Heart left ventricle (tissue), 16 donors: ENCODE results near the gene TP53AIP1. TPM values are rescaled to one million over a fixed set of nuclear protein-coding genes. Genes with fewer than 3 reads are reported as not detected.
A peak's percentile ranks its signal among the peaks of the same experiment; 100 is the strongest.

Experiments
- ATAC-seq, 4 donors: fragments of 200-7000 bp; cut with Tn5 transposase; one replicate each; pipeline ENCODE4 v1.9.1; 2020 to 2022; ENCODE audit warnings: moderate library complexity in 4 of 4, mild to moderate bottlenecking in 3 of 4, moderate number of reproducible peaks in 1 of 4
- DNase-seq, 5 donors: peaks; one replicate each; pipeline ENCODE4 v3.0.0-alpha.2; 2020
- H3K27ac ChIP-seq, 12 donors: fragments of 200-600 bp; sonication (generic) in 4 of 12; one replicate each; pipeline versions ENCODE4 v1.5.0 to v1.8.0; 2016 to 2022; ENCODE audit warnings: mild to moderate bottlenecking in 2 of 12
- H3K27me3 ChIP-seq, 9 donors: fragments of 200-600 bp; sonication (generic) in 2 of 9; one replicate each; pipeline versions ENCODE4 v1.5.1 to v1.8.0; 2016 to 2022; ENCODE audit warnings: mild to moderate bottlenecking in 3 of 9
- H3K36me3 ChIP-seq, 9 donors: fragments of 200-600 bp; sonication (generic) in 2 of 9; one replicate each; pipeline versions ENCODE4 v1.5.0 to v1.8.0; 2018 to 2022; ENCODE audit warnings: mild to moderate bottlenecking in 2 of 9
- H3K4me1 ChIP-seq, 12 donors: fragments of 200-600 bp; sonication (generic) in 4 of 12; one replicate each; pipeline versions ENCODE4 v1.5.0 to v1.8.0; 2016 to 2022; ENCODE audit warnings: mild to moderate bottlenecking in 3 of 12
- H3K4me3 ChIP-seq, 12 donors: fragments of 200-600 bp; sonication (generic) in 4 of 12; one replicate each; pipeline versions ENCODE4 v1.5.0 to v1.8.0; 2017 to 2022; ENCODE audit warnings: mild to moderate bottlenecking in 9 of 12, moderate library complexity in 4 of 12
- H3K9me3 ChIP-seq, 12 donors: fragments of 200-600 bp; sonication (generic) in 4 of 12; one replicate each; pipeline versions ENCODE4 v1.5.0 to v1.8.0; 2016 to 2022; ENCODE audit warnings: mild to moderate bottlenecking in 1 of 12
- CTCF ChIP-seq, 12 donors: fragments of 200-600 bp; sonication (generic) in 4 of 12; IDR thresholded peaks; one replicate each; pipeline versions ENCODE4 v1.5.0 to v1.8.0; 2018 to 2022; ENCODE audit warnings: antibody characterized with exemption in 12 of 12, mild to moderate bottlenecking in 5 of 12
- POLR2A ChIP-seq, 2 donors: fragments of 450-650 bp; IDR thresholded peaks; one replicate each; pipeline ENCODE4 v1.6.1; 2017; ENCODE audit warnings: antibody characterized with exemption in 2 of 2, mild to moderate bottlenecking in 2 of 2, moderate library complexity in 2 of 2
- WGBS, 4 donors: extraction: QIAGEN DNeasy Blood & Tissue Kit in 2 of 4; methylation state at CpG; one replicate each; pipeline versions ENCODE4 v1.1.5 to v1.1.7; 2013 to 2018; 5-methylcytosine and 5-hydroxymethylcytosine counted together
- intact Hi-C, 10 donors: fragments of 100-400 bp; cut with DNase I; formaldehyde crosslinking; loops; one replicate each; pipeline versions ENCODE4 v1.11.1 to v1.14.2; 2022
- polyA plus RNA-seq, 2 donors: library from polyadenylated mRNA; stranded (reverse); fragments of 200-250 nt; gene quantifications; one replicate each; pipeline ENCODE4 v1.2.3, GENCODE V29; 2013
- total RNA-seq, 9 donors: library from RNA; depleted of rRNA in 2 of 9; stranded (reverse); fragments of >200 nt in 2 of 9; fragmentation: NEBNext Ultra II Directional in 3 of 9; extraction: Animal tissue kit (Norgen Biotek cat#: 25700) in 3 of 9; gene quantifications; one replicate each; pipeline versions ENCODE4 v1.1.0 to v1.2.4, GENCODE V29; 2016 to 2023
- donor health status: ischemic (EF 13 %, LVEDD 7.1; RV severe dilation, severe dysfunction).
- donor health status: healthy with polysubstance abuse.
- donor health status: DM: no; HTN: yes; CAD: no.
- donor health status: DM: no; HTN: no; CAD: no.
- donor health status: ischemic (EF 25% LVEDD 6.9; RV normal size, moderate dysfunction).
- donor health status: ischemic (EF 25% LVEDD 5.7; RV mildly dilated, moderate dysfunction).
- donor health status: healthy.
- donor health status: DM: yes; HTN: yes; CAD: no.
- donor health status: ischemic (EF 35%, LVEDD 5.7; RV mildly dilated, moderate dysfunction).
- donor health status: nonischemic (EF 11% LVEDD 7.7; RV severe dilation, severe dysfunction).
- donor health status: DM: yes; HTN: yes; CAD: no.
- donor health status: PGD.
- donor health status: ischemic (EF 29% LVEDD 5.4; RV normal size, mild dysfunction).
- donor health status: nonischemic (EF 23%, LVEDD 6.1; RV moderate dilation, normal function).

TP53AIP1 gene
- total and polyA plus RNA-seq, 11 donors, result 0.01 TPM; not detected in 10

GRCh38 chr11:128961645-128962044 is 19.0 kb upstream of the TP53AIP1 start:
- Histone ChIP-seq H3K4me1 (peaks cover 0 to 13% (median 0%) of the 10 kb centered on the region in 12 donors), H3K36me3 (no peaks in the 10 kb centered on the region), H3K27ac (no peak overlapping the region), H3K9me3 (no peaks in the 10 kb centered on the region), H3K4me3 (no peak overlapping the region), H3K27me3 (peaks cover 0 to 8% (median 0%) of the 10 kb centered on the region in 9 donors)
- DNase-seq (no peak), ATAC-seq (no peak)
- TF ChIP-seq CTCF (IDR thresholded peaks at IDR 0.05), result no peak
- no peak for TF ChIP-seq POLR2A (IDR thresholded peaks at IDR 0.05)
- intact Hi-C loops, result loop anchor here in 1 of 10 donors (2.0 kb wide), 1 partner anchor 83 kb away; no protein-coding TSS in a partner anchor
- WGBS, 4 donors, result 92 to 98% (median 97%) methylated on average over 2 of the region's 2 CpGs

- no peak for DNase-seq
- no peak overlapping the region for H3K4me3 ChIP-seq
- intact Hi-C loops, result loop anchor here in 9 of 10 donors (1.0 to 10.0 kb wide), 12 partner anchors 40 to 925 kb away; no protein-coding TSS in a partner anchor
- peaks cover 0 to 9% (median 0%) of the 10 kb centered on the region in 9 donors for H3K27me3 ChIP-seq
- TF ChIP-seq POLR2A (IDR thresholded peaks at IDR 0.05) (no peak), CTCF (IDR thresholded peaks at IDR 0.05) (no peak)
- WGBS, 4 donors, result 83 to 91% (median 91%) methylated on average over 8 of the region's 8 CpGs
- no peaks in the 10 kb centered on the region for H3K4me1 ChIP-seq
- no peaks in the 10 kb centered on the region for H3K9me3 ChIP-seq
- H3K36me3 ChIP-seq, result no peaks in the 10 kb centered on the region
- no peak for ATAC-seq
- H3K27ac ChIP-seq, result no peak overlapping the region
Measured at GRCh38 chr11:128957202-128957482, 14.5 kb upstream of the TP53AIP1 start.

GRCh38 chr11:128956401-128957201 is 13.9 kb upstream of the TP53AIP1 start:
- H3K27ac ChIP-seq, result no peak overlapping the region
- DNase-seq (peak in 1 of 5 donors; percentile 38), ATAC-seq (peak; percentile 81 to 88 (median 82))
- H3K36me3 ChIP-seq, result no peaks in the 10 kb centered on the region
- H3K4me3 ChIP-seq, result no peak overlapping the region
- peaks cover 0 to 9% (median 0%) of the 10 kb centered on the region in 9 donors for H3K27me3 ChIP-seq
- WGBS, 4 donors, result 51 to 54% (median 53%) methylated on average over 8 of the region's 8 CpGs
- H3K4me1 ChIP-seq, result no peaks in the 10 kb centered on the region
- H3K9me3 ChIP-seq, result no peaks in the 10 kb centered on the region
- intact Hi-C loops, result loop anchor here in 9 of 10 donors (1.0 to 10.0 kb wide), 13 partner anchors 39 to 924 kb away; no protein-coding TSS in a partner anchor
- TF ChIP-seq CTCF (IDR thresholded peaks at IDR 0.05) (peak; percentile 53 to 81 (median 68)), POLR2A (IDR thresholded peaks at IDR 0.05) (no peak)

GRCh38 chr11:128955636-128956035 is 13.0 kb upstream of the TP53AIP1 start:
- 73 to 84% (median 78%) methylated on average over 3 of the region's 3 CpGs for WGBS, 4 donors
- H3K27me3 ChIP-seq, result peaks cover 0 to 9% (median 0%) of the 10 kb centered on the region in 9 donors
- H3K4me1 ChIP-seq, result no peaks in the 10 kb centered on the region
- no peak overlapping the region for H3K4me3 ChIP-seq
- H3K9me3 ChIP-seq, result no peaks in the 10 kb centered on the region
- DNase-seq (no peak), ATAC-seq (no peak)
- H3K27ac ChIP-seq, result no peak overlapping the region
- TF ChIP-seq POLR2A (IDR thresholded peaks at IDR 0.05) (no peak), CTCF (IDR thresholded peaks at IDR 0.05) (no peak)
- H3K36me3 ChIP-seq, result no peaks in the 10 kb centered on the region
- intact Hi-C loops, result loop anchor here (1.0 to 10.0 kb wide), 13 partner anchors 38 to 923 kb away; no protein-coding TSS in a partner anchor
